HL-60/S4 treated with retinoic acid at 250 ng/mL for 4 days and 3 days (cell line): ENCODE measurements around the gene CCDC9B.

Experiments
- in situ Hi-C: fragments of 300-500 bp; cut with MboI; formaldehyde crosslinking; loops from 2 replicates; pipeline ENCODE4 v1.7.0; 2022; ENCODE audit warnings: low sequenced_read_pairs

The CCDC9B gene

DNA sequence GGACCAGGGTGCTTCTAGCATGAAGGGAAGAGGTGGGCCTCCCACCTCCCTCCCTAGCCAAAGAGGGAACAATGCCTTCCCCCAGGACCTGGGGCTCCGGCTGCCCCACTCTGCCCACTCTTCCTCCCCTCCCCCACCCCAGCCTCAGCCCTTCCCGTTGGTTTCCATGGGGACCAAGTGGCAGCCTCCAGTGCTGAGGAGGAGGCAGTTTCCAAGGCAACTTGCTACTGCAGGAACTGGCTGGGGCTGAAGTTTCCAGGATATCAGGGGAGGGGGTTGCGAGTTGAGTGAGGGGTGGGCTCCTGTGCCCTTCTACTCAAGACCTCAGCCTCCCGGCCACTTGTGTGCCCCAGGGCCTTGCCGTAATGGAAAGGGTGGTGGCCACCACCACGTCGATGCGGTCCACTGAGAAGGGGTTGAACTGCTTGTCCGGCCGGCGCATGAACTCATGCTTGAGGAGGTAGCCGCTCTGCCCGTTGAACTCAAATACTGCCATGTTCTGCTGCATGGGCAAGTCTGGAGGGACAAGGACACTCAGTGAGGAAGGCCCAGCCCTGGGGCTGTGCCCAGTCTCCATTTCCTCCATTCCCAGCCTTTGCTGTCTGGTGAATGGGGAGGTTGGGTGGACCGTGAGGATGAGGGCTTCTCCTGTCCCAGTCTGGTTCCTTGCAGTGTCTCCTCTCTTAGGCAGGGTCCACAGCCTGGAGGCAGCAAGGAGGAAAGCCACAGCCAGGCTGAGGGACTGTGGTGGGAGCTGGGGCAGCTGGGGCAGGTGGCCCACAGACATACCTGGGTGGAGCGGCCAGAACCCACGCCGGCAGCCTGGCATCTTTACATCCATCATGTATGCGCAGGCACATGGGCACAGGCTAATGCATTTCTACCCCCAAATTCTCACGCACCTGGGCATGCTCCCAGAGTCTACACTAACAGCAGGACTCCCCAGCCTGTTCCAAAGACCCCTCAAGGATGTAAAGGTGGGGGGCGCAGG, 46.5 kb downstream of the CCDC9B start:
- in situ Hi-C loops = no loop called here

DNA sequence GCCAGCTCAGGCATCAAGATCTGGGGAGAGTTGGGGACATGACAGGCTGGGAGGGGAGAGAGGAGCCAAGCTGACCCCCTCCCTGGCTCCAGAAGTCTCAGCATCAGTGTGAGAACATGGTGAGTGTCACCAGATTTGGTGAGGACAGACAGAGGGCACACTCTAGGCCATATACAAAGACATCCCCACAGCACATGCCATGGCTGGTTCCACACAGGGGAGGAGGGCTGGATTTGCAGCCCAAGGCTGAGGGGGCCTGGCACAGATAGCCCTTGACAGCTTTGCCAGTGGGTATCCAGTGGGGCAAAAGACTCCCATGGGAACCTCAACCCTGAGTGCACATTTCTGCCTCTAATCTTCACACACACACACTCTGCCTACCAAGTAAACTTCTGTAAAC, 47.7 kb downstream of the CCDC9B start:
- in situ Hi-C loops = no loop called here

DNA sequence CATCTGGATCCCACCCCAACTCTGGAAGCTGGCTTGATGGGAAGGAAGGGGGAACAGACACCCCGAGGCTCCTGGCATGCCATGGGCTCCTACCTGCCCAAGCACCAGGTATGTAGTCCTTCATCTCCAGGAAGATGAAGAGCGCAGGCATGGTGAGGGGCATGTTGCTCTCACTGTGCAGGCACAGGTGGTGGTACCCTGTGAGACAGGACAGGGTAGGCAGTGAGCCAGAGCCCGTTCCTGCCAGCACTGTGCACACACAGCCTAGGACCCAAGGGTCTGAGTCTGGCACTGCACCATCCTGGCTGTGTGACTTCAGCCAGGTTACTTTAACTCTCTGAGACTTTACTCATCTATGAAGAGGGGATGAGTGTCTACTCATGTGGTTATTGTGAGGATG, 48.5 kb downstream of the CCDC9B start:
- in situ Hi-C loops = no loop called here

DNA sequence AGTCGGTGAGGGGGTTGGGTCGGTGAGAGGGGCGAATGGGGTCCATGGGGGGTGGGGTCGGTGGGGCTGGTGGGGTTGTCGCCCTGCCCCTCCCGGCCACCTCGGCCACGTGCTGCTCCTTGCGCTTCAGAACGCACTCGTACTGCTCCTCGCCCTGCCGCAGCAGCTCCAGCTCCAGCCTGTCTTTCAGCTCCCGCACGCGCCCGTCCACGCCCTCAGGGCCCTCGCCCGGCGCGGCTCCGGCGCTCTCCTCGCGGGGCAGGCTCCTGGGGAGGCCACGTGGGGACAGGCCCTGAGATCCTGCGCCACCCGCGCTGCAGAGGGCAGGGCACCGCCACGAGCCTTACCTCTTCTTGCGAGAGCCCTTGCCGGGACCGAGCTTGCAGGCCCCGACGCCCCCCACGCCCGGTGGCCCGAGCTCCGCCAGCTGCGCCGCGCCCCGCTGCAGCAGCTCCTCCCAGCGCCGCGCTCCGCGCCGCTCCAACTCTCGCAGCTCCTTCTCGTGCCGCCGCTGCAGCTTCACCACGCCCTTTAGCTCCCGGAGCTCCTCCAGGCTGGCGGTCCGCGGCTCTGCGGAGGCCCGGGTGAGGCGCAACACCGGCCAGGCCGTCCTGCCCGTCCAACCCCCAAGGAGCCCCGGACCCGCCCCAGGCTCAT, 49.7 kb downstream of the CCDC9B start:
- in situ Hi-C loops = no loop called here

DNA sequence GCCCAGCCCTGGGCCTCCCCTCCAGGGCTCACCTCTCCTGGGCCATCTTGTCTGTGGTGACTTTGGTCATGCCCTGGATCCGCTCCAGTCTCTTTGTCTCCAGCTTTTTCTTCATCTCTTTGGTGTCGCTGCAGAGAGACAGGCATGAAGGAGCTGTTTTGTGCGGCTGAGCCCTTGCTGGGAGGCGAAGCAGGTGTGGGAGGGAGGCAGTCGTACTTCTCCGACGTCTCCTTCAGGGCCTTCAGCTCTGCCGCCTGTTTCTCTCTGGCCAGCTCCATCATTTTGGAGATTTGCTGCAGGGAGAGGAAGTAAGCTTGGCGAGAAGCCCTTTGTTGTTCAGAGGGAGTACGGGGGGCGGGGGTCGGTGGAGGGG, 50.2 kb downstream of the CCDC9B start:
- in situ Hi-C loops = no loop called here

DNA sequence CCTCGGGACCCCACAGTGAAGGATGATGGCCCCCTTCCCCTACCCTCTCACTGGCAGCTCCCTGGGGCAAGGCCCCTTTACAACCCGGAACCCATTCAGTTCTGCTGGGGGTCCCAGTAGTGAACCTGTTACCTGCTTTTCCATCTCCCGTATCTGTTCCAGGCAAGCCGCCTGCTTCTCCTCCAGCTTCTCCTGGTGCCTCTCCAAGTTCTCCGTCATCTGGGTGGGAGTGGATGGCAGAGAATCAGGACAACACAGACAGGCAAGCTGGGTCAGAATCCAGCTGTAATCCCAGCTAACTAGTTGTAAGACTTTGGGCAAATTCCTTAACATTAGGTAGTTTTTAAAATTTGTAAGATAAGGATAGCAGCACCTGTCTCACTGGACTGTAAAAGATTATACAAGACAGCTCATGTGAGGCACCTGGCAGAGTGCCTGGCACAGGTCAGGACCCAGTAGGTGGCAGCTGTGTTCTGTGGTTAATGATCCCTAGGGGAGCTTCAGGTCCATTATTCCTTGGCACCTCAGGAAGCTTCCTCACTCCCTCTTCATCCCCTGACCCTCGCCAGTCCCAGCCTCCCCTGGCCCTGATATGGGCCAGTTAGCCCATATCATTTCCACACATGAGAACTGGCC, 51.5 kb downstream of the CCDC9B start:
- in situ Hi-C loops = no loop called here

DNA sequence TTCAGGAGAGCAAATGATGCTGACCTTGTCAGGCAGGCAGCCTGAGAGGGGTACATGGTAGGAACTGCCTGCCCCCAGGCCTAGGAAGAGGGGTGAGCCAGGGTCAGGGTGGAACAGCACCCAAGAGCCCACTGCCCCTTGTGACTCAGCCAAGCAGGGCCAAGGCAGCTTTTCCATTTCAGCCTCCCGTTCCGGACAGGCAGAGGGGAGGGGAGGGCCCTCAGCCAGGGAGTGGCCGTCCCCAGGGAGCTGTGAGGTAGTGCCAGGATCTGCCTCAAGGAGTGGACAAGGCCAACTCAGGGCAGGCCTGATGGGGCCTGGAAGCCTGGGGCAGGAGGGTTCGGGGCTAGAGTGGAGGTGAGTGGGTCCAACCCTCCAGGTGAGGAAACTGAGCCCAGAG, 52.8 kb downstream of the CCDC9B start:
- in situ Hi-C loops = no loop called here

DNA sequence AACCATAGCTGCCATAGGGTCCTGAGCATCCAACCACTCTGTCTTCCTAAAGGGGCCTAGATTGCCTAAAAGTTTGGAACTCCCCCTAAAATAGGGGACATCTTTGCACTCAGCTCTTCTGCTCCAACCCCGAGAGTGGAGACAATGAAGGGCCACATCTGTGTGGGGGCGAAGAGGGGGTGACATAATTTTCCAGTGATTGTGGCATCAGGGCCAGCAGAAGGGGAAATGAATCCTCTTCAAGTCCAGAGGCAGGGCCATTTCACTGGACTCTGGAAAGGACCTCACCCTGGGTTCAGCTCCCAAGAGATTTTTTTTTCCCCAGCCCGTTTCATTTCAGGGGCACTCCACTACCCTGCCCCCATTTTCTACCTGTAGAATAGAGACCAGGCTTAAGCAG, 53.2 kb downstream of the CCDC9B start:
- in situ Hi-C loops = no loop called here

DNA sequence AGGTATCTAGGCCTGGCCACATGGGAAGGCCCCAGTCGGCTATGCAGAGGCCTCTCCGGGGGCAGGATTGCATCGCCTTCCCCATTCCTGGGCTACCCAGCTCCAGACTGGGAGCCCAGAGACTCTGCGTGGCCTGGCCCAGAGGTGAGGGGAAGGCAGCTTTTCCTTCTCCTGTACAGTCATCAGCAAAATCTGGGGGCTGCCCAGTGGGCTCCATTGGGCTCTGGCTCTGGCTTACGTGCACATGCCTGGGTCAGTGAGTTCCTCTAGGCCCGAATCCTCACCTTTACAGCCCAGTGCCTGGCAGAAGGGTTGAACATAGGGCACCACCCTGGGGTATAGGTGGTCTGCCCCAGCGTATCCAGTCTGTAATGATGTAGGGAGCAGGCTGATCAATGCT, 53.9 kb downstream of the CCDC9B start:
- in situ Hi-C loops = no loop called here

DNA sequence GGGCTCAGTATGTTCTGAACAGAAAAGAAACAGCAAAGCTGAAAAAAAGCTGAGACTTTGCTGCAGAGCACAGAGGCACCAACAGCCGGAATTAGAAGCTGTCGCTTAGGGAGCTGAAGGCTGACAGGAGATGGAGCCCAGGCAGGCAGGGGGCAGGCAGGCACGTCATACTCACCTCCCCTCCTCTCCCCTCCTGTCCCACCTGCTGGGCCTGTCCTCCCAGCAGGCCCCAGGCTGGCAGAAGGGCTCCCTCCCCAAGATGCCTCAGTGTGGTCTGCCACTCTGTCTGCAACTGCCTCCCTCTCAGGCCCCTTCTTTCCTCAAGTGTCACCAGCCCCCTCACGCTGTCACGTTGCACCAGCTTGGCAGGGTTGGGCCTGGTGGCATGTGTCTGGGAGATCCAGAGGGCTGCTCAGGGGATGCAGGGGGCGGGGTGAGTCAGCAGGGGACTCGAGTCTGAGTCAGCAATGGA, 54.6 kb downstream of the CCDC9B start:
- in situ Hi-C loops = no loop called here

DNA sequence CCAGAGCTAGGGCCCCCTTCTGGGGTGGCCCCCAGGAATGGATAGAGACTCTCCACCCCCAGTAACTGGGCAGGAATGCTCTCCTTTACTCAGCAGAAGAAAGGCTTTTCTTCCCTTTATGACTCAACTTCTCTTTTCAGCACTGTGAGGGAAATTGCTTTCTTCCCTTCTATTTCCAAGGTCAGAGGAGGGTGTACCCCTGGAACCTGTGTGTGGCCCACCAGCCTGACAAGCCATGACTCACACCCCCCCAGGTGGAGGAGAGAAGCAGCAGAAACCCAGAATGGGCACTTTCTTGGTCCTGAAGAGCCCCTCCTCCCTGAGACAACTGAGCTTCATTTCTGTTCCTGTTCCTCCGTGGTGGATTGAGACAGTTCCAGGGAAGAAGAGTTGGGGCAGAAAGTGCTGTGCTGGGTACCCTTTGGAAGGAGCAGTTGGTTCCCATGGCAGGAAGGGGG, 55.2 kb downstream of the CCDC9B start:
- in situ Hi-C loops = no loop called here

DNA sequence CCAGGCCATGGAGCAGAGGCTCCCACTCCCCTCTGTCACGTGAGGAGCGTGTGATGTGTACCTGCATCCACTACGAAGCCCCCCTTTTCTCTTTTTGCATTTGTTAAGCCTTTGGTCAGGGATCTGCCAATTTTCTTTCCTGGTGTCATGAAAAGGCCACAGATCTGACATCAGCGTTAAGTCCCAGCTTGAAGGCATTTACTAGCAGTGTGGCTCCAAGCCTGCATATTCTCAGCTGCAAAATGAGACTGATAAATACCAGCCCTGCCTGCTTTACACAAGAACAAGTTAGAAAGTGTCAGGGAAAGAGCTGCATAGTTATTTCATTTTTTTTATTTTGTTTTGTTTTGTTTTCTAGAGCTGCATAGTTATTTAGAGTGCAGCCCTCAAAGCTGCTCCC, 55.6 kb downstream of the CCDC9B start:
- in situ Hi-C loops = no loop called here

DNA sequence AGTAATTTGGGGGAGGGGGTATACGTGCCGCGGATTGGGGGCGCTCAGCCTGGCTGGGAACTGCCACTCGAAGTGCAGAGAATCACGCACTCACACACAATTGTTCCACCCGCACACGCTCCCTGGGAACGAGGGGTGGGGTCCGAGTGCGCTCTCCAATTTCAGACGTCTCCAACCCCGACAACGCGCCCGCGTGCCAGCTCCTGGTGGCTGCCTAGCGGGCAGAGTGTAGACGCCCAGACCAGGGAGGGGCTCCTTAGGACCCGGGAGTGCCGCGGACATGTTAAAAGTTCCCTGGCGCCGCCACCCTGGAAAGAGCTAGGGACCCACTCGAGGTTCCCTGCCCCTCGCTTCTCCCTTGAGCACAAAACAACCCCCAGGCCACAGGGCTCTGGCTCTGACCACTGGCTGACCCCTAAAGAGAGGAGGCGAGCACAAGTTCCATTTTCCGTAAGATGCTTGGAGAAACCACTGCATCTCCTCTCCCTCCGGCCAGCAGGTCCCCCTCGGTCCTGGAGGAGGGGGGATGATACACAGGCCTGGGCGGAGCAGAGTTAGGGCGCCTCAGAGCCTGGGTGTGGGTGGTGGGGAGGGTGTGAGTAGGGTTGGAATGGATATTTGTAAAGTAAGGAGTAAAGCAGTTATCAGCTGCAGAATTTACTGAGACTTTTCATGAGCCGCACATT, 57.0 kb downstream of the CCDC9B start:
- in situ Hi-C loops = no loop called here

DNA sequence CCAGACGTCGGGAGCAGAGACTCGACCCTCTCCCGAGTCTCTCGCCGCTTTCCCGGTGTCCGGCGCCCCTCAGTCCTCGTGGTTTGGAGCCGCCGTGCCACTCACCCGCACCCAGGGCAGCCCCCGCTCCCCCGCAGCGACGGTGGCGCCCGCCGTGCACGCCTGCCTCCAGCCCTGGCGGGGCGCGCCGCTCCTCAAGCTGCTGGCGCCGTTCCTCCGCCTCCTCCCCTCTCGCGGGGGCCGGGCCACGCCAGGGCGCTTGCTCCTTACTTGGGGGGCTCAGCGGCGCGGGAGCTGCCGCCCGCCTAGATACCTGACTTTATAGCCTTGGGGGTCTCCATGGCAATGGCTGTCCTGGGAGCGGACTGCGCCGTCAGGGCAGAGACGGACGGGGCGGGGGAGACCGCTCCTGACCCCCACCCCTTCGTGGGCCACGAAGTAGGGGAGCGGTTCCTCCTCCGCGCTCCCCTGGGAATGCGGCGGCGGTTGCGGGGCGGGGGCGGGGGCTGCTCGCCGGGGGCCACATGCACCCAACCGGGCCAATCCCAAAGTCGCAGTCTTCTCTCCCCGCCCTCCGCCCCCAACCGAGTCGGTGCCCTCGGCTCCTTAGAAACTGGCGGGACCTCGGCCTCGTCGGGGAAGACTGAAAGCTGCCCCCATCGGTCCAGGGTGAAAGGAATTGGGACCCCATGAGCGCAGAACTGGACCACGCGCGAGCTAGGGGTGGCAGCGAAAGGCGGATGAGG, 57.7 kb downstream of the CCDC9B start, which contains the start of gene ANKRD63:
Gene ANKRD63, minus strand, starts transcription at position 196 of the 746 bp plus-strand sequence. CDS start 478 bp downstream, outside the sequence.
- in situ Hi-C loops = no loop called here

DNA sequence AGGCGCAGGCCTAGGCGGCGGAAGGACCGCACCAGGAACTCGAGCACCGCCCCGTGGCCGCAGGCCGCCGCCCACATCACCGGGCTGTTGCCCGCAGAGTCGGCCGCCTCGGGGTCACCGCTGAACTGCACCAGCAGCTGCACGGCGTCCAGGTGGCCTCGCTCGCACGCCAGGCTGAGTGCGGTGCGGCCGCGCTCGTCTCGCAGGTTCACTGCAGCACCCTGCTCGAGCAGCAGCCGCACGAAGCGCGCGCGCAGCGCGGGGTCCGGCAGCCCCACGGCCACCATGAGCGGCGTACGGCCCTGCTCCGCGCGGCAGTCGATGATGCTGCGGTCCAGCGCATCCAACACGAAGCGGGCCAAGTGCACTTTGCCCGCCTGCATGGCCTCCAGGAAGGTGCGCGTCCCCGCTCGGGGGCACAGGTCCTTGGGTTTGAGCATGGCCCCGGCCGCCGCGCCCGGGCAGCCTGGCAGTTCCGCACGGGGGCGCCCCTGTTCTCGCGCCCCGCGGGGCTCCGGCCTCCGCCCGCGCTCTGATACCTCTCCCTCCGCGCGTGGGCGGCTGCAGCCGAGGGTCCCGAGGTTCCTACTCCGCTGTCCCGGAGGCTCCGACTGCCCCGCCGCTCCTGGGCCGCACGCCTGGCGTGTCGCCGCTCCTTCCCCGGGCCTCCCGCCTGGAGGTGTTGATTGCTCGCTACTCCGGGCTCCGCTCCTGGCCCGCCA, 58.4 kb downstream of the CCDC9B start:
- in situ Hi-C loops = no loop called here

DNA sequence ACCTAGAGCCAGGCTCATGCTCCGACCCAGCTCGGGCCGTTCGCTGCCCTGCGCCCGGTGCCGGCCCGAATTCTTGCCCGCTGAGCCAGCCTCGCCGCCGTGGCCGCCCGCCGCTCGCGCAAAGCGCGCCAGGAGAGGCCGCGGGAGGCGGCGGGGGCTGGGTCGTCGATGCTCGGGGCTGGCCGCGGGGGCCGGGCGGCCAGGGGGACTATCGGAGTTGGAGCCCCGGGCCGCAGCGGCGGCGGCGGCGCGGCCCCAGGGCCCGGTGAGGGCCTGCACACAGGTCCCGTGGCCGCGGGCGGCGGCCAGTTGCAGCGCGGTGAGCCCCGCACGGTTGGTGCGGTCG, 59.0 kb downstream of the CCDC9B start:
- in situ Hi-C loops = no loop called here
